DOHH2 (cell line): ENCODE data around the gene RNF144A.

Experiments used
- CTCF ChIP-seq: fragments of 200-600 bp; sonication (generic); IDR thresholded peaks from one replicate; pipeline ENCODE4 v1.5.1; 2014; ENCODE audit warnings: antibody characterized with exemption, mild to moderate bottlenecking, low read depth, low read length; ENCODE audit not compliant: poor library complexity, severe bottlenecking
- EZH2phosphoT487 ChIP-seq: fragments of 200-600 bp; sonication (generic); IDR thresholded peaks from 2 replicates; pipeline ENCODE4 v1.6.1; 2017; ENCODE audit warnings: borderline replicate concordance, mild to moderate bottlenecking, antibody characterized with exemption, low read length, moderate library complexity, mixed read lengths

GRCh38 chr2:7033136-7033960 is 116.1 kb downstream of the RNF144A start:
- TF ChIP-seq CTCF = no peak
- TF ChIP-seq EZH2phosphoT487 = no peak
